Measurements from ENCODE around the gene TAF11L14. TPM values are rescaled to one million over a fixed set of nuclear protein-coding genes. Genes with fewer than 3 reads are reported as not detected.

The TAF11L14 gene
- total and polyA plus RNA-seq, 2 donors from 2014 or later: not detected

GRCh38 chr5:17670353-17670752 lies 36.1 kb downstream of the TAF11L14 start:
- Histone ChIP-seq H3K27ac (ENCODE audit: low read depth in 2 of 2, low read length in 2 of 2) (no peak overlapping the region), H3K4me1 (ENCODE audit: control insufficient read depth in 2 of 3, insufficient read depth in 2 of 3, low read depth in 1 of 3, low read length in 3 of 3) (no peaks in the 10 kb centered on the region), H3K9me3 (ENCODE audit: control insufficient read depth in 2 of 3, insufficient read depth in 1 of 3, low read length in 3 of 3) (no peaks in the 10 kb centered on the region), H3K27me3 (ENCODE audit: control insufficient read depth, insufficient read depth, low read length) (no peaks in the 10 kb centered on the region), H3K9ac (ENCODE audit: low read length in 3 of 3) (no peak overlapping the region), H3K4me3 (ENCODE audit: low read length in 3 of 3) (no peak overlapping the region), H3K36me3 (ENCODE audit: control insufficient read depth in 2 of 3, insufficient read depth in 3 of 3, low read length in 3 of 3) (no peaks in the 10 kb centered on the region)
- TF ChIP-seq, protein P1, sequence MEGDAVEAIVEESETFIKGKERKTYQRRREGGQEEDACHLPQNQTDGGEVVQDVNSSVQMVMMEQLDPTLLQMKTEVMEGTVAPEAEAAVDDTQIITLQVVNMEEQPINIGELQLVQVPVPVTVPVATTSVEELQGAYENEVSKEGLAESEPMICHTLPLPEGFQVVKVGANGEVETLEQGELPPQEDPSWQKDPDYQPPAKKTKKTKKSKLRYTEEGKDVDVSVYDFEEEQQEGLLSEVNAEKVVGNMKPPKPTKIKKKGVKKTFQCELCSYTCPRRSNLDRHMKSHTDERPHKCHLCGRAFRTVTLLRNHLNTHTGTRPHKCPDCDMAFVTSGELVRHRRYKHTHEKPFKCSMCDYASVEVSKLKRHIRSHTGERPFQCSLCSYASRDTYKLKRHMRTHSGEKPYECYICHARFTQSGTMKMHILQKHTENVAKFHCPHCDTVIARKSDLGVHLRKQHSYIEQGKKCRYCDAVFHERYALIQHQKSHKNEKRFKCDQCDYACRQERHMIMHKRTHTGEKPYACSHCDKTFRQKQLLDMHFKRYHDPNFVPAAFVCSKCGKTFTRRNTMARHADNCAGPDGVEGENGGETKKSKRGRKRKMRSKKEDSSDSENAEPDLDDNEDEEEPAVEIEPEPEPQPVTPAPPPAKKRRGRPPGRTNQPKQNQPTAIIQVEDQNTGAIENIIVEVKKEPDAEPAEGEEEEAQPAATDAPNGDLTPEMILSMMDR (IDR thresholded peaks at IDR 0.05; ENCODE audit: borderline replicate concordance, extremely low read depth, insufficient read depth): no peak
- intact Hi-C loops (cut with DNase I): no loop called here
- DNase-seq: no peak
- FAIRE-seq: no peak

- H3K4me1 ChIP-seq (ENCODE audit: control insufficient read depth in 2 of 3, insufficient read depth in 2 of 3, low read depth in 1 of 3, low read length in 3 of 3): no peaks in the 10 kb centered on the region
- H3K27ac ChIP-seq (ENCODE audit: low read depth in 2 of 2, low read length in 2 of 2): no peak overlapping the region
- H3K36me3 ChIP-seq (ENCODE audit: control insufficient read depth in 2 of 3, insufficient read depth in 3 of 3, low read length in 3 of 3): no peaks in the 10 kb centered on the region
- intact Hi-C loops (cut with DNase I): no loop called here
- H3K9ac ChIP-seq (ENCODE audit: low read length in 3 of 3): no peak overlapping the region
- DNase-seq (no peak), FAIRE-seq (no peak)
- no peak overlapping the region for H3K4me3 ChIP-seq (ENCODE audit: low read length in 3 of 3)
- TF ChIP-seq, protein P1 (IDR thresholded peaks at IDR 0.05; ENCODE audit: borderline replicate concordance, extremely low read depth, insufficient read depth): no peak
- no peaks in the 10 kb centered on the region for H3K9me3 ChIP-seq (ENCODE audit: control insufficient read depth in 2 of 3, insufficient read depth in 1 of 3, low read length in 3 of 3)
- no peaks in the 10 kb centered on the region for H3K27me3 ChIP-seq (ENCODE audit: control insufficient read depth, insufficient read depth, low read length)
Observed at GRCh38 chr5:17678751-17679324, 44.6 kb downstream of the TAF11L14 start.

- Histone ChIP-seq H3K9ac (ENCODE audit: low read length in 3 of 3) (no peak overlapping the region), H3K4me3 (ENCODE audit: low read length in 3 of 3) (no peak overlapping the region), H3K4me1 (ENCODE audit: control insufficient read depth in 2 of 3, insufficient read depth in 2 of 3, low read depth in 1 of 3, low read length in 3 of 3) (no peaks in the 10 kb centered on the region), H3K36me3 (ENCODE audit: control insufficient read depth in 2 of 3, insufficient read depth in 3 of 3, low read length in 3 of 3) (no peaks in the 10 kb centered on the region), H3K9me3 (ENCODE audit: control insufficient read depth in 2 of 3, insufficient read depth in 1 of 3, low read length in 3 of 3) (no peaks in the 10 kb centered on the region), H3K27me3 (ENCODE audit: control insufficient read depth, insufficient read depth, low read length) (no peaks in the 10 kb centered on the region), H3K27ac (ENCODE audit: low read depth in 2 of 2, low read length in 2 of 2) (no peak overlapping the region)
- intact Hi-C loops (cut with DNase I): no loop called here
- TF ChIP-seq, protein P1 (IDR thresholded peaks at IDR 0.05; ENCODE audit: borderline replicate concordance, extremely low read depth, insufficient read depth): no peak
- DNase-seq: no peak
- no peak for FAIRE-seq
Observed at GRCh38 chr5:17679597-17680203, 45.4 kb downstream of the TAF11L14 start.
